Stomach smooth muscle (tissue), 2 donors: ENCODE measurements around the gene SLC35C1.

Source experiments
- H3K27ac ChIP-seq: one replicate; pipeline ENCODE4 v1.7.0; 2013; ENCODE audit warnings: mild to moderate bottlenecking, low read length, inconsistent platforms
- H3K27me3 ChIP-seq, 2 donors: one replicate each; pipeline ENCODE4 v1.7.0; 2013; ENCODE audit warnings: low read length in 2 of 2; ENCODE audit not compliant: insufficient read depth in 2 of 2, control insufficient read depth in 1 of 2
- H3K36me3 ChIP-seq, 2 donors: one replicate each; pipeline ENCODE4 v1.7.0; 2013; ENCODE audit warnings: low read length in 2 of 2; ENCODE audit not compliant: control insufficient read depth in 2 of 2, insufficient read depth in 2 of 2
- H3K4me1 ChIP-seq: one replicate; pipeline ENCODE4 v1.7.0; 2013; ENCODE audit warnings: low read length; ENCODE audit not compliant: control insufficient read depth, insufficient read depth
- H3K4me3 ChIP-seq, 2 donors: one replicate each; pipeline ENCODE4 v1.7.0; 2013; ENCODE audit warnings: low read length in 2 of 2
- H3K9ac ChIP-seq, 2 donors: one replicate each; pipeline ENCODE4 v1.7.0; 2013; ENCODE audit warnings: low read length in 2 of 2, mild to moderate bottlenecking in 1 of 2
- H3K9me3 ChIP-seq, 2 donors: one replicate each; pipeline ENCODE4 v1.7.0; 2013; ENCODE audit warnings: low read length in 2 of 2; ENCODE audit not compliant: control insufficient read depth in 2 of 2
- donor health status: healthy.
- donor health status: Pancreatic carcinoma.

SLC35C1 gene

DNA sequence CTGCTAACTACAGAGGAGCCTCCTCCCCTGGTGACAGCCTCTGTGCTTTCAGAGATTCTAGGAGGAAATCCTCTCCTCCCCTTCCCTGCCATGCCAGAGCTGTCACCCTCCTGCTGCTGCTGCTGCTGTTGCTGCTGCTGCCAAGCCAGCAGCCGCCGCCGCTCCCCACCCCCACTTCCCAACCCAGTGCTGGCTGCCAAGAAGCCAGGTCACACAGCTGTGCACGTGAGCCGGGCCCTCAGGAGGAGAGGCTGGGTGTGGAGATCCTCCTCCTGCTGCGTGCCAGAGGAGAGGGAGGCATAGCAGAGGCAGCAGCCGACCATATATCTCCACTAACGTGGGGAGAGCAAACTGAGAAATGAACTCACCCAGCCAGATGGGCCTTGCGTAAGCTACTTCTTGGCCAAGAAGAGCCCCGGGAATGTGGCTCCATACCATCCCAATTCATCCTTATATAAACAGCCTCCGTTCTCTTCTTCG is 54.8 kb downstream of the SLC35C1 start:
- Histone ChIP-seq H3K9me3 (no peaks in the 10 kb centered on the region), H3K27ac (peak overlapping the region; percentile 89), H3K27me3 (no peaks in the 10 kb centered on the region), H3K4me3 (peak overlapping the region in 1 of 2 donors; percentile 55), H3K4me1 (peaks cover 63% of the 10 kb centered on the region), H3K36me3 (peaks cover 39 to 41% of the 10 kb centered on the region in 2 donors), H3K9ac (peak overlapping the region; percentile 34 to 55)

DNA sequence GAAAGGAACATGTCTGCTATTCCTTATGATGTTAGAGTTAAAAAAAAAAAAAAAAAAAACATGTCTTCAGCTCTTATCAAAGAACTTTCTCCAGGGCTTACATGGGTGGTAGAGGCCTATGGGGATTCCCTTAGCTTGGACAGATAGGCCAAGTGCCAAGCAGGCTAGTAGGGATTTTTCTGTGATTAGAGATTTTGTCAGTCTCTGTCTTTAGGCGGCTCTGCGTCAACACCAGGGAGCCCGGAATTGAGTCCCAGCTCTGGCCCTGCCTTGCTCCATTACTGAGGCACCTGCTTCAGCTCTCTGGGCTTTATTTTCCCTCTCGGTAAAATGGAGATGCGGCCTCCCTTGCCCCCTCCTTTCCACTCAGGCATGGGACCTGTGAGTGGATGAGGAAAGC is 55.4 kb downstream of the SLC35C1 start:
- H3K9me3 ChIP-seq, result no peaks in the 10 kb centered on the region
- no peak overlapping the region for H3K4me3 ChIP-seq
- H3K27ac ChIP-seq, result peak overlapping the region; percentile 89
- H3K9ac ChIP-seq, result peak overlapping the region in 1 of 2 donors; percentile 3
- no peaks in the 10 kb centered on the region for H3K27me3 ChIP-seq
- peaks cover 40 to 41% of the 10 kb centered on the region in 2 donors for H3K36me3 ChIP-seq
- H3K4me1 ChIP-seq, result peaks cover 57% of the 10 kb centered on the region

GRCh38 chr11:45860764-45861510 is 56.0 kb downstream of the SLC35C1 start:
- Histone ChIP-seq H3K27ac (peak overlapping the region; percentile 89), H3K36me3 (peaks cover 46% of the 10 kb centered on the region in 2 donors), H3K27me3 (no peaks in the 10 kb centered on the region), H3K9ac (no peak overlapping the region), H3K9me3 (no peaks in the 10 kb centered on the region), H3K4me3 (no peak overlapping the region), H3K4me1 (peaks cover 51% of the 10 kb centered on the region)
